Liver (tissue), 3 donors: Measurements from ENCODE around the gene STX19.

Source experiments
- FOXA1 ChIP-seq: IDR thresholded peaks from 2 replicates; pipeline ENCODE4 v1.6.1; 2016; ENCODE audit warnings: antibody characterized with exemption
- GABPA ChIP-seq, 2 donors: IDR thresholded peaks in 1 of 2; conservative IDR thresholded peaks in 1 of 2; 2 replicates each; pipeline ENCODE4 v1.6.1; 2016; ENCODE audit warnings: antibody characterized with exemption in 2 of 2, mild to moderate bottlenecking in 1 of 2, moderate library complexity in 1 of 2
- RAD21 ChIP-seq, 2 donors: IDR thresholded peaks; 2 replicates each; pipeline ENCODE4 v1.6.1; 2016; ENCODE audit warnings: antibody characterized with exemption in 2 of 2, mild to moderate bottlenecking in 2 of 2
- RXRA ChIP-seq, 2 donors: IDR thresholded peaks; 2 replicates each; pipeline ENCODE4 v1.6.1; 2017 to 2018; ENCODE audit warnings: antibody characterized with exemption in 2 of 2, mild to moderate bottlenecking in 1 of 2
- SP1 ChIP-seq: IDR thresholded peaks from 2 replicates; pipeline ENCODE4 v1.6.1; 2018; ENCODE audit warnings: antibody characterized with exemption, mild to moderate bottlenecking
- TAF1 ChIP-seq: conservative IDR thresholded peaks from 2 replicates; pipeline ENCODE4 v1.6.1; 2016; ENCODE audit warnings: antibody characterized with exemption, mild to moderate bottlenecking
- YY1 ChIP-seq: IDR thresholded peaks from 2 replicates; pipeline ENCODE4 v1.6.1; 2016; ENCODE audit warnings: antibody characterized with exemption, mild to moderate bottlenecking
- TF ChIP-seq, protein P1 (sequence below): IDR thresholded peaks from 2 replicates; pipeline ENCODE4 v1.6.1; 2016; ENCODE audit warnings: antibody characterized with exemption
- TF ChIP-seq, protein P2 (sequence below): fragments of 150-350 bp; IDR thresholded peaks from 2 replicates; pipeline ENCODE4 v1.5.1; 2017; ENCODE audit warnings: improper control_type of control experiment, low read depth, low read length; ENCODE audit not compliant: missing input control
- TF ChIP-seq, protein P3 (sequence below): IDR thresholded peaks from 2 replicates; pipeline ENCODE4 v1.6.1; 2016; ENCODE audit warnings: antibody characterized with exemption
- TF ChIP-seq, protein P4 (sequence below): IDR thresholded peaks from 2 replicates; pipeline ENCODE4 v1.6.1; 2016; ENCODE audit warnings: antibody characterized with exemption
- TF ChIP-seq, protein P5 (sequence below): IDR thresholded peaks from 2 replicates; pipeline ENCODE4 v1.6.1; 2016; ENCODE audit warnings: antibody characterized with exemption, mild to moderate bottlenecking
- donor health status: healthy.
- donor health status: healthy.

DNA sequence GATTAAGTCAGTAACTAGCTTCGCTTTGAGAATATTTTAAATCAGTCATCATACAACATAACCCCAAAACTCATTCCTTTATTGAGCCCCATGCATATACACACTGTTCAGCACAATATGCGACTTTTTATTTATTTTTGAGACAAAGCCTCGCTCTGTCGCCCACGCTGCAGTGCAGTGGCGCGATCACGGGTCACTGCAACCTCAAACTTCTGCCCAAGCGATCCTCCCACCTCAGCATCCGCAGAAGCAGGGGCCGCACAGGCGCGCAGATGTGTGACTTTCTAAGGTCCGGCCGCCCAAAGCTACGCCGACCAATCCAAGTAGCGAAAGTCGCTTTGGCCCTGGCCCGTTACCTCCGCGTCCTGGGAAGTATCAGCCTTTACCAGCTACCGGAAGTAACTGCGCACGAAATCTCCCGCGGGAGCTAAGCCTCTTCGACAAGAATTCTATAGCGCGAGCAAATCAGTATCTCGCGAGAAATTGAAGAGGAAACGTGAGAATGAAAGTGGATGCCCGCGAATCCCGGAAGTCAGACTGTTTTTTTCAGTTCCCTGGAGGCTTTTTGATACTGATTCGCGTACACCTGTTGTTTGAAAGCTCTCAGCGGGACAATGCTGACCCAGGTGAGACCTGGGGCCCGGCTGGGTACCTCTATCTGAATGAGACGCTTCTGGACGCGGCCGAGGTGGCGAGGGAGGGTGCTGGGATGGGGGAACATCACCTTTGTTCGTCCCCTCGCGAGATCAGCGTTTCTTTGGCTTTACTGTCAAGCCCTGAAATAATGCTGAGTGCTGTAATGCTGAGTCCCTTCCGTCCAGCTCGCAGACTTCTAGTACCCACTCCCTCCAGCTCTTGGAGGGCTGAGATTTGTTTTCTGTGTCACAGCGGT, 34.4 kb upstream of the STX19 start, which contains the start of the genes DHFR2 and NSUN3:
- TF ChIP-seq, protein P1, sequence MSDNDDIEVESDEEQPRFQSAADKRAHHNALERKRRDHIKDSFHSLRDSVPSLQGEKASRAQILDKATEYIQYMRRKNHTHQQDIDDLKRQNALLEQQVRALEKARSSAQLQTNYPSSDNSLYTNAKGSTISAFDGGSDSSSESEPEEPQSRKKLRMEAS = peak; percentile 88
- peak; percentile 54 for TF ChIP-seq SP1
- TF ChIP-seq, protein P2, sequence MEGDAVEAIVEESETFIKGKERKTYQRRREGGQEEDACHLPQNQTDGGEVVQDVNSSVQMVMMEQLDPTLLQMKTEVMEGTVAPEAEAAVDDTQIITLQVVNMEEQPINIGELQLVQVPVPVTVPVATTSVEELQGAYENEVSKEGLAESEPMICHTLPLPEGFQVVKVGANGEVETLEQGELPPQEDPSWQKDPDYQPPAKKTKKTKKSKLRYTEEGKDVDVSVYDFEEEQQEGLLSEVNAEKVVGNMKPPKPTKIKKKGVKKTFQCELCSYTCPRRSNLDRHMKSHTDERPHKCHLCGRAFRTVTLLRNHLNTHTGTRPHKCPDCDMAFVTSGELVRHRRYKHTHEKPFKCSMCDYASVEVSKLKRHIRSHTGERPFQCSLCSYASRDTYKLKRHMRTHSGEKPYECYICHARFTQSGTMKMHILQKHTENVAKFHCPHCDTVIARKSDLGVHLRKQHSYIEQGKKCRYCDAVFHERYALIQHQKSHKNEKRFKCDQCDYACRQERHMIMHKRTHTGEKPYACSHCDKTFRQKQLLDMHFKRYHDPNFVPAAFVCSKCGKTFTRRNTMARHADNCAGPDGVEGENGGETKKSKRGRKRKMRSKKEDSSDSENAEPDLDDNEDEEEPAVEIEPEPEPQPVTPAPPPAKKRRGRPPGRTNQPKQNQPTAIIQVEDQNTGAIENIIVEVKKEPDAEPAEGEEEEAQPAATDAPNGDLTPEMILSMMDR = no peak
- peak; percentile 94 for TF ChIP-seq TAF1
- TF ChIP-seq GABPA (IDR thresholded peaks at IDR 0.05 in 1 of 2, conservative IDR thresholded peaks at IDR 0.05 in 1 of 2) = peak; percentile 54 to 91
- peak; percentile 77 for TF ChIP-seq YY1
- TF ChIP-seq, protein P3, sequence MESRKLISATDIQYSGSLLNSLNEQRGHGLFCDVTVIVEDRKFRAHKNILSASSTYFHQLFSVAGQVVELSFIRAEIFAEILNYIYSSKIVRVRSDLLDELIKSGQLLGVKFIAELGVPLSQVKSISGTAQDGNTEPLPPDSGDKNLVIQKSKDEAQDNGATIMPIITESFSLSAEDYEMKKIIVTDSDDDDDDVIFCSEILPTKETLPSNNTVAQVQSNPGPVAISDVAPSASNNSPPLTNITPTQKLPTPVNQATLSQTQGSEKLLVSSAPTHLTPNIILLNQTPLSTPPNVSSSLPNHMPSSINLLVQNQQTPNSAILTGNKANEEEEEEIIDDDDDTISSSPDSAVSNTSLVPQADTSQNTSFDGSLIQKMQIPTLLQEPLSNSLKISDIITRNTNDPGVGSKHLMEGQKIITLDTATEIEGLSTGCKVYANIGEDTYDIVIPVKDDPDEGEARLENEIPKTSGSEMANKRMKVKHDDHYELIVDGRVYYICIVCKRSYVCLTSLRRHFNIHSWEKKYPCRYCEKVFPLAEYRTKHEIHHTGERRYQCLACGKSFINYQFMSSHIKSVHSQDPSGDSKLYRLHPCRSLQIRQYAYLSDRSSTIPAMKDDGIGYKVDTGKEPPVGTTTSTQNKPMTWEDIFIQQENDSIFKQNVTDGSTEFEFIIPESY = peak; percentile 100
- TF ChIP-seq RXRA (IDR thresholded peaks at IDR 0.05) = peak; percentile 34 to 43
- TF ChIP-seq, protein P4, sequence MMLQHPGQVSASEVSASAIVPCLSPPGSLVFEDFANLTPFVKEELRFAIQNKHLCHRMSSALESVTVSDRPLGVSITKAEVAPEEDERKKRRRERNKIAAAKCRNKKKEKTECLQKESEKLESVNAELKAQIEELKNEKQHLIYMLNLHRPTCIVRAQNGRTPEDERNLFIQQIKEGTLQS = peak; percentile 63
- TF ChIP-seq RAD21 (IDR thresholded peaks at IDR 0.05) = peak in 1 of 2 donors; percentile 40
- TF ChIP-seq FOXA1 = no peak
- TF ChIP-seq, protein P5, sequence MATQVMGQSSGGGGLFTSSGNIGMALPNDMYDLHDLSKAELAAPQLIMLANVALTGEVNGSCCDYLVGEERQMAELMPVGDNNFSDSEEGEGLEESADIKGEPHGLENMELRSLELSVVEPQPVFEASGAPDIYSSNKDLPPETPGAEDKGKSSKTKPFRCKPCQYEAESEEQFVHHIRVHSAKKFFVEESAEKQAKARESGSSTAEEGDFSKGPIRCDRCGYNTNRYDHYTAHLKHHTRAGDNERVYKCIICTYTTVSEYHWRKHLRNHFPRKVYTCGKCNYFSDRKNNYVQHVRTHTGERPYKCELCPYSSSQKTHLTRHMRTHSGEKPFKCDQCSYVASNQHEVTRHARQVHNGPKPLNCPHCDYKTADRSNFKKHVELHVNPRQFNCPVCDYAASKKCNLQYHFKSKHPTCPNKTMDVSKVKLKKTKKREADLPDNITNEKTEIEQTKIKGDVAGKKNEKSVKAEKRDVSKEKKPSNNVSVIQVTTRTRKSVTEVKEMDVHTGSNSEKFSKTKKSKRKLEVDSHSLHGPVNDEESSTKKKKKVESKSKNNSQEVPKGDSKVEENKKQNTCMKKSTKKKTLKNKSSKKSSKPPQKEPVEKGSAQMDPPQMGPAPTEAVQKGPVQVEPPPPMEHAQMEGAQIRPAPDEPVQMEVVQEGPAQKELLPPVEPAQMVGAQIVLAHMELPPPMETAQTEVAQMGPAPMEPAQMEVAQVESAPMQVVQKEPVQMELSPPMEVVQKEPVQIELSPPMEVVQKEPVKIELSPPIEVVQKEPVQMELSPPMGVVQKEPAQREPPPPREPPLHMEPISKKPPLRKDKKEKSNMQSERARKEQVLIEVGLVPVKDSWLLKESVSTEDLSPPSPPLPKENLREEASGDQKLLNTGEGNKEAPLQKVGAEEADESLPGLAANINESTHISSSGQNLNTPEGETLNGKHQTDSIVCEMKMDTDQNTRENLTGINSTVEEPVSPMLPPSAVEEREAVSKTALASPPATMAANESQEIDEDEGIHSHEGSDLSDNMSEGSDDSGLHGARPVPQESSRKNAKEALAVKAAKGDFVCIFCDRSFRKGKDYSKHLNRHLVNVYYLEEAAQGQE = peak; percentile 84
